ENCODE results near the gene DUOXA1. TPM values are rescaled to one million over a fixed set of nuclear protein-coding genes. Genes with fewer than 3 reads are reported as not detected.

DUOXA1 gene
- total RNA-seq, 1 experiment from 2014 or later: 0.09 TPM

DNA sequence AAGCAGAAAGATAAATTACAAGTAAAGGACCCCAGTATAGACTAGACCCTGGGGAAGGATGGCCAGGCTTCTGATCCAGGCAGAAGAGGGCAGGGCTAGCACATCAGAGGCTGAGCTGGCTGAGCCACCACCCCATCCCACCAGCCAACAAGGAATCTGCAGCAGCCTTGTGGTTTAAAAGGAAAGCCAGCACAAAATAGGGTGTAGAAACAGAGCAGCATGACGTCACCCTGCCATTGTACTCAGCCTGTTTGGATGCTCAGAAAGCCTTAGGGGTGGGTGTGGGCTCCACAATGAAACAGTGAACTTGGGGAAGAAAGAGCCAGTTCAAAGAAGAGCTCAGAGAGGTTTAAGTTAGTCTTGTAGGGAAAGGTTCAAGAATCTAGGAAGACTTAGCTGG, 28.3 kb upstream of the DUOXA1 start (continued):
- no peak for TF ChIP-seq NR1H2 (CRISPR knock-in tag; IDR thresholded peaks at IDR 0.05)
- no peak for TF ChIP-seq ZNF532 (CRISPR knock-in tag; IDR thresholded peaks at IDR 0.05; ENCODE audit: borderline replicate concordance)

DNA sequence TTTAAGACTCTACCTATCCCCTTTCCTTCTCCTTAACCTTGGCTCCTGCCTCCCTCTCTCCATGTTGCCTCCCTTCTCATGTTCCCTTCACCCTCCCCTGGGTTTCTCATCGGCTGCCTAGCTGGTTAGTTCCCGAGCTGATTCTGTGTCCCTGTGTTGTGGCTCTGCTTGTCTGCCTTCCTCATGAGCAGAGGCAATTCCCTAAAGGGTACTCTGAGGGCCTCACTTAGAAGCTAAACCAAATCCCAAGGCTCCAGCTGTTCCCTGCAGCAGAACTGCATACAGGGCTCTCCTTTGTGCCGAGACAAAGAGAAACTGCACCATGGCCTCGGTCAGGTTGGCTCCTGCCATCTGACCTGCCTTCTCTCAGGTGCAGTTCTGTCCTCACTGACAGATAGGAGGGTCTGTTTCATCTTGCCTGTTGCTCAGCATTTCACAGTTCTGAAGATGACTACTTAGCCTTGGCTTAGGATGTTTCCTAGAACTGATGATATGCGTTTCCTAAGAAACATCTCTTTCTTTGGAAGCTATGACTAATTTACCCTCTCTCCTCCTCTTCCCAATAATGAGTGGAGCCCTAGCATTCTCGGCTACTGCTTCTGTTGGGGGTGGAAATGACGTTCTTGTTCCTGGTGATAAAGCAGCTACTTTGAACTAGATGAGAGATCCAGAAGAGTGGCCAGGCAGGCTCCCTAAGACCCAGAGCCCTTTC, 27.2 kb upstream of the DUOXA1 start:
- ATAC-seq: no peak
- no peaks in the 10 kb centered on the region for H3K36me3 Mint-ChIP-seq
- TF ChIP-seq ZNF671 (CRISPR knock-in tag; IDR thresholded peaks at IDR 0.05) (no peak), ZNF512 (CRISPR knock-in tag; IDR thresholded peaks at IDR 0.05; ENCODE audit: borderline replicate concordance) (no peak), ATF2 (CRISPR knock-in tag; IDR thresholded peaks at IDR 0.05; ENCODE audit: borderline replicate concordance, low read depth) (no peak), RORB (CRISPR knock-in tag; IDR thresholded peaks at IDR 0.05) (no peak), ZNF219 (CRISPR knock-in tag; IDR thresholded peaks at IDR 0.05; ENCODE audit: borderline replicate concordance) (no peak), JUN (CRISPR knock-in tag; IDR thresholded peaks at IDR 0.05) (no peak), ETV6 (CRISPR knock-in tag; IDR thresholded peaks at IDR 0.05) (no peak), ZNF317 (CRISPR knock-in tag; IDR thresholded peaks at IDR 0.05; ENCODE audit: borderline replicate concordance, low read depth) (no peak), SMAD3 (CRISPR knock-in tag; IDR thresholded peaks at IDR 0.05; ENCODE audit: borderline replicate concordance) (no peak), MXD4 (CRISPR knock-in tag; IDR thresholded peaks at IDR 0.05; ENCODE audit: borderline replicate concordance) (no peak), ZBTB43 (CRISPR knock-in tag; IDR thresholded peaks at IDR 0.05) (no peak)
- TF ChIP-seq, protein P1, sequence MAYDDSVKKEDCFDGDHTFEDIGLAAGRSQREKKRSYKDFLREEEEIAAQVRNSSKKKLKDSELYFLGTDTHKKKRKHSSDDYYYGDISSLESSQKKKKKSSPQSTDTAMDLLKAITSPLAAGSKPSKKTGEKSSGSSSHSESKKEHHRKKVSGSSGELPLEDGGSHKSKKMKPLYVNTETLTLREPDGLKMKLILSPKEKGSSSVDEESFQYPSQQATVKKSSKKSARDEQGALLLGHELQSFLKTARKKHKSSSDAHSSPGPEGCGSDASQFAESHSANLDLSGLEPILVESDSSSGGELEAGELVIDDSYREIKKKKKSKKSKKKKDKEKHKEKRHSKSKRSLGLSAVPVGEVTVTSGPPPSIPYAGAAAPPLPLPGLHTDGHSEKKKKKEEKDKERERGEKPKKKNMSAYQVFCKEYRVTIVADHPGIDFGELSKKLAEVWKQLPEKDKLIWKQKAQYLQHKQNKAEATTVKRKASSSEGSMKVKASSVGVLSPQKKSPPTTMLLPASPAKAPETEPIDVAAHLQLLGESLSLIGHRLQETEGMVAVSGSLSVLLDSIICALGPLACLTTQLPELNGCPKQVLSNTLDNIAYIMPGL (CRISPR knock-in tag; IDR thresholded peaks at IDR 0.05): no peak
- TF ChIP-seq, protein P2, sequence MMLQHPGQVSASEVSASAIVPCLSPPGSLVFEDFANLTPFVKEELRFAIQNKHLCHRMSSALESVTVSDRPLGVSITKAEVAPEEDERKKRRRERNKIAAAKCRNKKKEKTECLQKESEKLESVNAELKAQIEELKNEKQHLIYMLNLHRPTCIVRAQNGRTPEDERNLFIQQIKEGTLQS (CRISPR knock-in tag; conservative IDR thresholded peaks at IDR 0.05): no peak
- TF ChIP-seq, protein P3, sequence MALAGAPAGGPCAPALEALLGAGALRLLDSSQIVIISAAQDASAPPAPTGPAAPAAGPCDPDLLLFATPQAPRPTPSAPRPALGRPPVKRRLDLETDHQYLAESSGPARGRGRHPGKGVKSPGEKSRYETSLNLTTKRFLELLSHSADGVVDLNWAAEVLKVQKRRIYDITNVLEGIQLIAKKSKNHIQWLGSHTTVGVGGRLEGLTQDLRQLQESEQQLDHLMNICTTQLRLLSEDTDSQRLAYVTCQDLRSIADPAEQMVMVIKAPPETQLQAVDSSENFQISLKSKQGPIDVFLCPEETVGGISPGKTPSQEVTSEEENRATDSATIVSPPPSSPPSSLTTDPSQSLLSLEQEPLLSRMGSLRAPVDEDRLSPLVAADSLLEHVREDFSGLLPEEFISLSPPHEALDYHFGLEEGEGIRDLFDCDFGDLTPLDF (CRISPR knock-in tag; IDR thresholded peaks at IDR 0.05): no peak
- no peak overlapping the region for H3K4me3 Mint-ChIP-seq
- H3K9me3 Mint-ChIP-seq: no peaks in the 10 kb centered on the region
- peaks cover 20% of the 10 kb centered on the region for H3K27me3 Mint-ChIP-seq (ENCODE audit: low read depth)
- no peak overlapping the region for H3K27ac Mint-ChIP-seq
- ChIA-PET POLR2A (no interaction called here), CTCF (interaction anchor here (1.5 kb wide), 1 partner anchor 39 kb away, joined by 9 read pairs; no protein-coding TSS in a partner anchor)
- 0 out of 2 replicates have a peak, but pooled peaks cover 3% of the 10 kb centered on the region for H3K4me1 Mint-ChIP-seq
- DNase-seq (ENCODE audit: low spot score): no peak
